IPS-NIHi7 (cell line): ENCODE measurements around the gene ZNF548.
"Not testable (repeated sequence)": the region's sequence is repeated elsewhere in the genome, so short reads cannot be mapped to it uniquely, and the experiment has no call there.

Experiments
- DNase-seq: peaks from one replicate; pipeline ENCODE4 v3.0.0; 2012; ENCODE audit warnings: mixed read lengths; ENCODE audit errors: extremely low spot score

Gene ZNF548

GRCh38 chr19:57389730-57390598, at the start of gene ZNF548:
TSS of gene ZNF548 (plus strand) at chr19:57389854. CDS start at chr19:57390100, 246 bp downstream.
- DNase-seq: peak; percentile 98

GRCh38 chr19:57342582-57342981, 47.1 kb upstream of the ZNF548 start:
- no peak for DNase-seq

DNA sequence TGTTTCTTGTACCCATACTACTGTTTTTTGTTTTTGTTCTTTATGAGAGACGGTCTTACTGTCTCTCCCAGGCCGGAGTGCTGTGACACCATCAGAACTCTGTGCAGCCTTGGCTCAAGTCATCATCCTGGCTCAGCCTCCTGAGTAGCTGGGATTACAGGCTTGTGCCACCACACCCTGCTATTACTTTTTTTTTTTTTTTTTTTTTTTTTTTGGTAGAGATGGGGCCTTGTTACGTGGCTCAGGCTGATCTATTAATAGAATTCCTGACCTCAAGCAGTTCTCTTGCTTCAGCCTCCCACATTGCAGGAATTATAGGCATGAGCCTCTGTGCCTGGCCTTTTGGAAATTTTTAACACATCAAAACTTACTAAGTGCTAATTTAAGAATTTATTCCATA, 41.5 kb upstream of the ZNF548 start:
- DNase-seq: no peak

DNA sequence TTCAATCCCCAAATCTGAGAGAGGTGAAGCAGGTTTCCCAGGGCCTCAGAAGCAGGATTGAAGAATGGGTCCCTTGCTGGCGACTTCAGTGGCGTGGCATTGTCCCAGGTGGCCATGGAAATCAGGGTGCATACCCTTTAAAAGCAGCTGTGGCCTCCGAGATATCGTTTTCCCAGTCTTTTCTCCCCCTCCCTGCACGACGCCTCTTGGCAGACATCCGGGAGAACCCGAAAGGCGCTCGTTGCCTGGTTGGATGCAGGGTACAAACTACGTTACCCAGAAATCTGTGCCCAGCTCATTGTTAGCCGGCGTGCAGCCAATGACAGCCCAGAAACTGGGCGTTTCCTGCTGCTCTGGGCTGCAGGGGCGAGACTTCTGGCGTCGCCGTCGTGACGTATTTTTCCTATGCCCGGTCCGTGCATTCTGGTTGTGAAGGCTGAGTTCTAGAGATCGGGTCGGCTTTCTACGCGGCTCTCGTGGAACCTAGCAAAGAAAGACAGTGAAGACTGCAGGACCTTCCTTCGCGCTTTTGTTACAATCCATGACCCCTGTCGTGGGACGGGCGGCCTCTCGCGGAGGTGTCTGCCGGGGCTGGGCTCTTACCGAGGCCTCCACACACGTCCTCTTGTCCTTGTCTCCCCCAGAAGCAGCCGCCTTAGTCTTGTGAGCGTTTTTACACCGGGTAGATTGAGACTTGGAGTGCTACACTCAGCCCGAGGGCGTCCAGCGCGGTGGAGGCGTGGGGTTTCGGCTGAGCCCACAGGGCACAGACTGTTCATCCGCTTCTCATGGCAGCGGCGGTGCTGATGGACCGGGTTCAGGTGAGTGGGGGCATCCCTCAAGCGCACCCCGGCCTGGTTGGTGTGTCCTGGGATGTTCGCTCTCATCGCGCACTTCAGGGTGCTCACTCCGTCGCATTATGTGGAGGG, 38.5 kb upstream of the ZNF548 start, which contains the start of gene ZNF304:
TSS of gene ZNF304 (plus strand) at position 395 of the 929 bp plus-strand sequence. CDS start at position 789, 394 bp downstream.
- peak; percentile 99 for DNase-seq

DNA sequence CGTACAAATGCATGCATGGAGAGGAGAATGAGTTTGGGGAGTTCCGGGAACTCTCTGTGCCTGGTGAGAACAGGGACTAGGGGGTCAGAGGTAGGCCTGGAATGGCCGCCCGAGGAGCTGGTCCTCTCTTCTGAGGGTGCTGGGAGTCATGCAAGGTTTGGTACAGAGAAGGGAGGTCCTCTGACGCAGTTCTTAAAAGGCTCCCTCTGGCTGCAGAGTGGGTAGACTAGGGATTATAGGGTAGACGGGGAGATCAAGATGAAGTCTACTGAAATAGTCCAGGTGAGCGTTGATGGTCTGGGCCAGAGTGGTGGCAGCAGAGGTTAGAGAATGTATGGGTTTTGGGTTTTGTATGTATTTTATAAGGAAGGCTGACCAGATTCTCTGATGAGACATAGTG, 37.8 kb upstream of the ZNF548 start:
- DNase-seq: peak; percentile 10

- DNase-seq: no peak
These were observed 33.7 kb upstream of the ZNF548 start for GRCh38 chr19:57355916-57356315.

DNA sequence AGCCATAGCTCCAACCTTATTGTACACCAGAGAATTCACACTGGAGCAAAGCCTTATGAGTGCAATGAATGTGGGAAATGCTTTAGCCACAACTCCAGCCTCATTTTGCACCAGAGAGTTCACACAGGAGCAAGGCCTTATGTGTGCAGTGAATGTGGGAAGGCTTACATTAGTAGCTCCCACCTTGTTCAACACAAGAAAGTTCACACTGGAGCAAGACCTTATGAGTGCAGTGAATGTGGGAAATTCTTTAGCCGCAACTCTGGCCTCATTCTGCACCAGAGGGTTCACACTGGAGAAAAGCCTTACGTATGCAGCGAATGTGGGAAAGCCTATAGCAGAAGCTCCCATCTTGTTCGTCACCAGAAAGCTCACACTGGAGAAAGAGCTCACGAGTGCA, 32.2 kb upstream of the ZNF548 start:
- no peak for DNase-seq

GRCh38 chr19:57359300-57359699, 30.4 kb upstream of the ZNF548 start:
- DNase-seq: no peak

DNA sequence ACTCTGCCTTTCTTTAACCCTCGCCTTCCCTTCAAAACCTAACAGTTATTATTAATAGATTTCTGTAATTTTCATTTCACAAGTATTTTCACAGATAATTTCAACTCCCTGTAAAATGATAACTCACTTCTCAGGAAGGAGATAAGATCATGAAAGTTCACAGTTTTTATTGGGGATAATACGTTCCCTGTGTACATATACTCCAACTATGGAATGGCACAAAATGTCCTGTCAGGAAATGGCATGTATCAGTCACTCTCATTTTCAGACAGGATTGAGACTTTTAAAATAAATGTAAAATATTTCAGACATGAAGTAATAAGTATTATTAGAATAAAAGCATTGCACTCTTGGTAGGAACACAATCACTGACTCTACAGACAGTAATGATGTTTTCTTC, 27.2 kb upstream of the ZNF548 start:
- DNase-seq: no peak

DNA sequence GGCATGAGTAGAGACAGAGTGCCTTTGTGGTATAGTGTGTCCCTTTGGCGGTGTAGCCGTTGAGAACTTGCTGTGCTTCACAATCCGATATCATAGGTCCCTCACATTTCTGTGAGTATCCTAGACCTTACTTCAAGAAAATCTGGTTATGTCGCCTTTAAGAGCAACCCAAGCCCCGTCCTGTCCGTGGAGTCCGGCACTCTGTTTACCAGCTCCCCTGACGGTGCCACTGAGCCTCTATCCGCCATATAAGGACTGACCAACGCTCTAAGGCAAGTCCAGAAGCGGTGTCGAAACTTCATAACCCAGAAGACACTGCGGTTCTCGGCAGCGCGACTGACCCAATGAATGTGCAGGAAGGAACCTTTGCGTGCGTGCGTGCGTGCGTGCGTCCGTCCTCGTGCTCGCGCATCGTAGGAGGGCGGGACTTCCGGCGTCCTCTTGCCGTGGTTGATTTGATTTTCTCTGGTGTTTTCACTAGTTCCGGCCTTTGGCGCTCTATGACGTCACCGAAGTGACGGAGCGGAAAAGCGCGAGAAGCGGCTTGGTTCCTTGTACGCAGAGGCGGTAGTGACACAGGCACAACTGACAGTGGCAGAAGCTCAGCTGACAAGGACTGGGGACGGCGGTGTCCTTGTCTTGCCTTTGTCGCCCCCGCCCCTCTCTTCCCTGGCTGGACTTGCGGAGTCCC, 26.5 kb upstream of the ZNF548 start, which contains the start of the genes TRAPPC2B and ZNF547:
TSS of gene TRAPPC2B (plus strand) at position 555 of the 691 bp plus-strand sequence. CDS start 1,283 bp downstream, outside the sequence.
TSS of gene ZNF547 (plus strand) at position 555 of the 691 bp plus-strand sequence. CDS start 5,005 bp downstream, outside the sequence.
- DNase-seq: peak; percentile 98

DNA sequence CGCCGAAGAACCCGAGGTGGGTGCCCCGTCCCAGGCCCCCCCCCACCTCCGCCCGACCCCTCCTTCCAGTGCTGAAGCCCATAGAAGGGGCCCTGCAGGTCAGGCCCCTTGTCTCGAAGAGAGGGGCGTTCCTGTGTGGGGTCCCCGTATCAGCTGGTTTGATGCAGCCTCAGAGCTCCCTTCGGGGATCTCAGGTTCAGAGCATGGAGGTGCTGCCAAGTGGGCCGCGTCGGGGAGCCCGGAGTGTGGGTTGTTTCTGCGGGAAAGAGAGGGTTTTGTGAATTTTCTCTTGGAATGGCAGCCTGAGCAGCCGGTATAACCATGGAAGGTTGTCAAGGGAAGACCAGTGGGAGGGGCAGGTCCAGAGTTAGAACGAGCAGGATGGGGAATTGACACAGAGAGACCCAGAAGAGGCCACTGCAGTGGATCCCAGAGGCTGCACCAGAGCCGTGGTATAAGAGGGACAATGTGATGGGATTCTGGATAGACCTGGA, 25.9 kb upstream of the ZNF548 start:
- peak; percentile 12 for DNase-seq

DNA sequence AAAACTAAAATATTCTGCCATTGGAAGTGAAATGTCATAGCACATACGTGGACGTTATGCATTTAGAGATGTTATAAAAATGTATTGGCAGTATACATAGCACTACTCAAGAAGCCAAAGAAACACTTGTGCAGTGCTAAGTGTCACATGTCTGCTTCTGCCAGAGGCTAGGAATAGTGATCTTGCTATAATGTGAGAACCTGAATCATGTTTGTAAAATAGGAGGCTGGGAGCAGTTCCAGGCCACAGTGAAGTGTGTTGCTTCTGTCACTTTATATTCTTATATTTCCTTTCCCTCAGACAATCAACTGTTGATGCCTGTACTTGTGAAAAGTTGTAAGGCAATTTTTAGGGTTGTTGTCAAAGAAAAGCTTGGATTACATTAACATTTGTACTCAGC, 22.9 kb upstream of the ZNF548 start:
- DNase-seq: no peak

DNA sequence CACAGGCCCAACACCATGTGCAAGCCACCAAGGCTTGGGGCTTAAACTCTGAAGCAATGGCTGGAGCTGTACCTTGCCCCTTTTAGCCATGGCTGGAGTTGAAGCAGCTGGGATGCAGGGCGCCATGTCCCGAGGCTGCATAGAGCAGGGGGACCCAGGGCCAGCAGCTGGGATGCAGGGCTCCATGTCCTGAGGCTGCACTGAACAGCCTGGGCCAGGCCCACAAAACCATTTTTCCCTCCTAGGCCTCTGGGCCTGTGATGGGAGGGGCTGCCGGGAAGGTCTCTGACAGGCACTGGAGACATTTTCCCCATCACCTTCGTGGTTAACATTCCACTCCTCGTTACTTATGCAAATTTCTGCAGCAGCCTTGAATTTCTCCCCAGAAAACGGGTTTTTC, 15.5 kb upstream of the ZNF548 start:
- DNase-seq: no peak

- DNase-seq: not testable (repeated sequence)
These were observed 15.0 kb upstream of the ZNF548 start for GRCh38 chr19:57374647-57375046.

- DNase-seq: no peak
These were observed 13.5 kb upstream of the ZNF548 start for GRCh38 chr19:57376151-57376550.

GRCh38 chr19:57377498-57378146, 12.0 kb upstream of the ZNF548 start:
- no peak for DNase-seq

- DNase-seq: no peak
These were observed 8.7 kb upstream of the ZNF548 start for GRCh38 chr19:57380923-57381322.

DNA sequence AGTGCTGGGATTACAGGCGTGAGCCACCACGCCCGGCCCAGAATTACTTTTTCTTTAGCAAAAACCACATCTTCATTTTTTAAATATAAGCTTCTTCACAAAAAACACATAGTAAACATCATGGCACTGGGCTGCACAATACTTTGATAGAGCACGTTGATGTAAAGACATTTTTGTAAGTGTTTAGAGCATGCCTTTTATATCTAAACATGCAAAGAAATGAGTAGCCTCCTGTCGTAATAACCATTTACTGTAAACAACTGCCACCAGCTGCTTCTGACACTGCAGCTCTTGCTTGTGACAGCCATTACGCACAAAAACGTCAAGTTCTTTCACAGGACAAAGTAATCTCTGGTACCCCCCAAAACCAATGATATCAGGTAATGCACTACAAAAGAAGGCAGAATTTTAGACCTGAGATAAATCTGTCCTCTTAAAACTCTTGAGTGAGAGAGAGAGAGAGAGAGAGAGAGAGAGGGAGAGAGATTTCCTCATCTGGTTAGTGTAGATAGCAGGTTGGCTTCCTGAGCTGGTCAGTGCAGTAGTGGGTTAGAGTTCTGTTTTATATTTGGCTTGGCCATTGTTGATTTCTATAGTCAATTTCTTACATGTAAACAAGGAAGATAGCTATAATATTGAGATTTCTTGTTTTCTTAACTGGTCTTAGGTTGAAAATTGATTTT, 6.7 kb upstream of the ZNF548 start:
- DNase-seq: no peak

- no peak for DNase-seq
These were observed 392 bp upstream of the ZNF548 start for GRCh38 chr19:57389194-57389729.

- DNase-seq: no peak
These were observed 6.1 kb downstream of the ZNF548 start for GRCh38 chr19:57395710-57396109.
